GM19043 (cell line): ENCODE results near the gene ULBP1.
A peak's percentile ranks its signal among the peaks of the same experiment; 100 is the strongest.
"Not testable (repeated sequence)": the region's sequence is repeated elsewhere in the genome, so short reads cannot be mapped to it uniquely, and the experiment has no call there.

ENCODE experiments used
- ATAC-seq: cut with Tn5 transposase; IDR thresholded peaks from one replicate; pipeline ENCODE4 v1.9.1; 2021; ENCODE audit warnings: low read depth; ENCODE audit not compliant: unreplicated experiment

Gene ULBP1

DNA sequence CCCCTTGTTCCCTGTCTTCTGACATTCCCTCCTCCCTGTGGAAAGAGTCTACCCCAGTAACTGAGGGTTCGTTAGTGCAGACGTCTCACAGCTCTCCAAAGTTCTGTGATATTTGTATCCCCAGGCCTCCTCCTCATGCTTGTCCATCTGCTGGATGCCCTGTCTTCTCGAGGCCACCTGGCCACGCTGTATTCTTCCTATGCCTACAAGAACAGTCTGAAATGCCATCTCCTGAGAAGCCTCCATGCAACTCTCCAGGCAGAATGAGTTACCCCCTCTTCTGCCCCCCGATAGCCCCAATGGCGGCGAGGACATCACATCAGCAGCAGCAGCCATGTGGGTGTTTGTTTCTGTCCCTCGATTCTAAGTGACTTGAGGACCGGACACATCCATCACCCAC is 12.6 kb upstream of the ULBP1 start:
- no peak for ATAC-seq

DNA sequence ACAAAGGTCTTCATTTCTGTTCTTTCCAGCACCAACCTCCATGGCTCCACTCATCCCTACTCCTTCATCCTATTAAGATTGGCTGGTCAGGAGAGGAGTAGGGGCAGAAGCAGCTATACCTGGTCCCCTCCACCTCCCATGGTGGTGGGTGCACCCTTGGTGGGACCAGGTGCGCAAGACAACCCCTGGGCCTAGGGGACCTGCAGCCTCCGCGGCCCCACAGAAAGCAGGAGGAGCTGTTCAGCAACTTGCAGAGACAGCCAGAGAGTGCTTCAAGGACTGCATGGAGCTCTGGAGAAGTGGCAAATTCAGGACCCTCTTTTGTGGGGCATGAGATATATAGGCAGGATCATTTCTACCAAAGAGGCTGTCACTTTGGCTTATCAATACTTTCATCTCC is 12.1 kb upstream of the ULBP1 start:
- no peak for ATAC-seq

- ATAC-seq: not testable (repeated sequence)
Observed at GRCh38 chr6:149953390-149953789, 10.4 kb upstream of the ULBP1 start.

GRCh38 chr6:149953934-149954327 is 9.8 kb upstream of the ULBP1 start:
- ATAC-seq: not testable (repeated sequence)

DNA sequence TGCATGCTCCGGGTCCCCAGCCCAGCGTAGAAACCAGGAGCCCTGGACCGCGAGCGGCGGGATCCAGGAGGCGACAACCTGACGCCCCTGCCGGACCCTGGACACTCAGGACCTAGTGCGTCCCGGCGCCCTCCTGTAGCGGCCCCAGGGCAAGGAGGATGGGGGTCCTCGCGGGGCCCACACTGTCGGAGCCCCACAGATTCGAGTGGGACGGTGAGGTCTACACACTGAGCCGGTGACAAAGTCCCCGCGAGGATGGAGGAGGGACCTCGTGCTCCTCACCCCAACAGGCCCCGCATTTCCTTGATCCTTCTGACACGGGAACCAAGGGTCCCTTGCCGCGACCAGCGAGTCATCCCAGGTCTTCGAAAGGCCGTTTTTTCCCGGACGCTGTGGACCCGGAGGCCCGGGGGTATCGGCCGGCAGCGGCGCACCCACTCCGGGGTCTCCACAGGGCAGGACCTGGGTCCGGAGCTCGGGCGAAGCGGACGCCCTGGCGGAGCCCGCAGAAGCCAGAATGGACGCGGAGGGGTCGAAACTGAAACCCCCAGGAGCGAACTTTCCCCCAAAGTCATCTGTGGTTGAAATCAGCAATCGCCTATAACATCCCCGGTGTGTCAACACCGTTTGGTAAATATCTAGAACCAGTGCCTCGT is 9.3 kb upstream of the ULBP1 start:
- ATAC-seq: not testable (repeated sequence)

GRCh38 chr6:149954984-149955653 is 8.6 kb upstream of the ULBP1 start:
- not testable (repeated sequence) for ATAC-seq

GRCh38 chr6:149955654-149956317 is 8.0 kb upstream of the ULBP1 start:
- not testable (repeated sequence) for ATAC-seq

GRCh38 chr6:149958124-149958523 is 5.6 kb upstream of the ULBP1 start:
- not testable (repeated sequence) for ATAC-seq

DNA sequence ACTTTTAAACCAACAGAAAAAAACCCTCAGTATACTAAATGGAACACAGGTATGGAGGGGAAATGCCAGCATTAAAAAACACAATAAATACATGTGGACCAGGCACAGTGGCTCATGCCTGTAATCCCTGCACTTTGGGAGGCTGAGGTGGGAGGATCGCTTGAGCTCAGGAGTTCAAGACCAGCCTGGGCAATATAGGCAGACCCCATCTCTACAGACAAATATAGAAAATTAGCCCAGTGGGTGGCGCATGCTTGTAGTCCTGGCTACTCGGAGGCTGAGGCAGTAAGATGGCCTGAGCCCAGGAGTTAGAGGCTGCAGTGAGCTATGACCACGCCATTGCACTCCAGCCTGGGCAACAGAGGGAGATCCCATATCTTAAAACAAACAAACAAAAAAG is 3.9 kb upstream of the ULBP1 start:
- ATAC-seq: not testable (repeated sequence)

DNA sequence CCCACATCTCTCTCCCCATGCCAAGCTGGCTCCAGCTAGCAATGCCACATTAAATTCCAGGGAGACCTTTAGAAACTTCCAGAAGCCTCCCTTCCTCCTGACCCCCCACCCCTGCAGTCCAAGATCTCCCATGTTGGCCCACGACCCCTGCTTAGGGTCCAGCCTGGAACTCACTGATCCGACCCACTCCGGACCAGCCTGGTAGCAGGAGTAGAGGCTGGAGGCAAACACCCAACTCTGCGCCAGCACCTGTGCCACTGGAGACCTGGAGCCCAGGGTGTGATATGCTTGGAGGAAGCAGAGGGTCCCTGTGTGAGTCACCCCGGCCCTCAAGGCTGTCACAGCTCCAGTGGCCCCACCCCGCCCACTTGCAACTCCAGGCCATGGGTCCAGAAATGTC is 3.3 kb upstream of the ULBP1 start:
- no peak for ATAC-seq

DNA sequence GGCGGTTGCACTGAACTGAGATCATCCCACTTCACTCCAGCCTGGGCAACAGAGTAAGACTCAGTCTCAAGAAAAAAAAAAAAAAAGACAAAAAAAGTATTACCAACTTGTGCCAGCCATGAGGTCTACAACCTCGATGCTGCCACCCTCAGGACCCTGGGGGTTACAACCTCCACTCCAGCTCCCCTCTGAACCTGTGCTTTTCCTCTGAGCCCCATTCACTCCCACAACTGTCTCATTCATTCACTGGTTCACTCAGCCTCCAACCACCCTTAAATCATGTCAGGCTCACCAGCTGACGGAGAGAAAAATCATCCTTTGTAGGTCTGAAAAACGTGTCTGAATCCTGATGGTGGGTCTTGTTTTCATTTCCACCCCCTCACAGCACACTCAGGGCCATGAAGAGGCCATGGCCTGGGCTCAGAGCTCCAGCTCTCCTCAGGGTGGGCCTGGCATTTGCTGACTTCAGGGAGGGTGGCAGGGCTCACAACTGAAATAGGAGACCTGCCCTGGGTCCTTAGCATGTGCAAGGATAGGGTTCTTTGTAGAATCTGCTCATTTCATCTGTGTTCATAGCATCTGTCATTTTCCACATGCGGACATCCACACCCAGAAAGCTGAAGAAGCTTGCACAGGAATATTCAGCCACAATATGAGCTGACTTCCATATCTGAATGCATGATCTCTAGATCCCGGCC is 1.9 kb upstream of the ULBP1 start:
- no peak for ATAC-seq

GRCh38 chr6:149962461-149963211 is 1.1 kb upstream of the ULBP1 start:
- ATAC-seq: no peak

DNA sequence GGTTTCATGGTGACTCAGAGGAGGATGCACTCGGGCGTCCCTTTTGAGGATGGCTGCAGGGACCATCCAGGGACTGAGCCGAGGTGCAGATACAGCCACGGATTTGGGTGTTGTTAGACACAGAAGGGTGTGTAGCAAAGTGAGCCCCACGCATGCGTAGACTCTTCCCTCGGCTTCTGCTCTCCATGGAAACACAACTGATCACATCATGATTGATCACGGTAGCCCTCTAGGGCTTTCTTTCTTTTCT is 606 bp upstream of the ULBP1 start:
- peak; percentile 18 for ATAC-seq

GRCh38 chr6:149964308-149965193 is 808 bp downstream of the ULBP1 start:
- ATAC-seq: no peak

DNA sequence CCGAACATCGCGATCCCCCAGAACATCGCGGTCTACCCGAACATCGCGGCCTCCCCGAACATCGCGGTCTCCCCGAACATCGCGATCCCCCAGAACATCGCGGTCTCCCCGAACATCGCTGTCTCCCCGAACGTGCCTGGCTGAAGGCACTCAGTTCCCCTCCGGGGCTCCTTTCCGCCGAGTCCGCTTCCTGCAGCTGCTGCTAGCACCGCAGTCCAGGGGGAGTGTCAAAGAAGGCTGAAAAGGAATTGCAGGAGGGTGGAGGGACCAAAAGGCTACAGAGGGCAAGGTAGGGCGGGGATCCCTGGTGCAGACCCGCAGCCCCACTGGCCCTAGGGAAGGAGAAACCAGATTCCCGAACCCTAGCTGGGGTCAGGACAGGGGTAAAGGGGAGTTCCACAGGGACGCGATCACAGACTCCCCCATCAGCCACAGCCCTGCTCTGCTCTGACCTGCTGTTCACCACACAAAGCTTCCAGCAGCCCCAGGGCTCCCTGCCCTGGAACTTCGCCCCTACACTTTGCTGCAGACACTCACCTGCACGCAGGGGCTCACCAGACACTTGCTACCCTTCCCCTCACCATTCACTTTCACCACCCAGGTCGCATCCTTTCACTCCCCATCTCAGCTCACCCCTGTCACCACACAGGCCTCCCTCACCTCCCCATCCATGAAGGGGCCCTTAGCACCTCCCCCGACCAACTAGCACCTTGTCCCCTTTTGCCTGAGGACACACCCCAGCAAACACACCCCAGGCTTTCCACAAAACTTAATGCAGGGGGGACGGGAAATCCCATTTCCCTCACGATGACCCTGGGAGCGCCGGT is 1.7 kb downstream of the ULBP1 start:
- ATAC-seq: no peak

GRCh38 chr6:149966319-149966718 is 2.6 kb downstream of the ULBP1 start:
- ATAC-seq: not testable (repeated sequence)

DNA sequence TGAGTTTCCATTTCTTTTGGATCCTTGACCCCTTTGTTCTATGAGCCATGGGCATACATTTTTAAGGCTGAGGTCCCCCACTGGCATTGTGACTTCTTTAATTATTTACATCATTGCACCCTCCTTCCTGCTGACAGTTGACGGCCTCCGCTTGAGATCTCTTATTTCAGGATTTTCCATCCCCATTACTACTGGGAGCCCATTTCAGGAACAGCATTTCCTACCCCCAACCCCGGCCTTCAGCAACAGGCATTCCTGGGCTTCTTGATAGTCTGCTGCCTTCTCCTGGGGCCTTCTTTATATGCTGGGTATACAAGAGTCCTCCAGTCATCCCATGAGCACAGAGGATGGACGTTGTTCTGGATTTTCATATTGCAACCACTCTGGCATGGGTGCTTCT is 3.8 kb downstream of the ULBP1 start:
- no peak for ATAC-seq

GRCh38 chr6:149967999-149968398 is 4.3 kb downstream of the ULBP1 start:
- ATAC-seq: not testable (repeated sequence)

- ATAC-seq: not testable (repeated sequence)
Observed at GRCh38 chr6:149968909-149969308, 5.2 kb downstream of the ULBP1 start.
